HG03432 (cell line): ENCODE measurements around the gene SEC22B.
"Not testable (repeated sequence)": the region's sequence is repeated elsewhere in the genome, so short reads cannot be mapped to it uniquely, and the experiment has no call there.

ENCODE experiments used
- ATAC-seq: cut with Tn5 transposase; IDR thresholded peaks from one replicate; pipeline ENCODE4 v1.9.1; 2021; ENCODE audit warnings: mild to moderate bottlenecking, moderate library complexity; ENCODE audit not compliant: unreplicated experiment

SEC22B gene

DNA sequence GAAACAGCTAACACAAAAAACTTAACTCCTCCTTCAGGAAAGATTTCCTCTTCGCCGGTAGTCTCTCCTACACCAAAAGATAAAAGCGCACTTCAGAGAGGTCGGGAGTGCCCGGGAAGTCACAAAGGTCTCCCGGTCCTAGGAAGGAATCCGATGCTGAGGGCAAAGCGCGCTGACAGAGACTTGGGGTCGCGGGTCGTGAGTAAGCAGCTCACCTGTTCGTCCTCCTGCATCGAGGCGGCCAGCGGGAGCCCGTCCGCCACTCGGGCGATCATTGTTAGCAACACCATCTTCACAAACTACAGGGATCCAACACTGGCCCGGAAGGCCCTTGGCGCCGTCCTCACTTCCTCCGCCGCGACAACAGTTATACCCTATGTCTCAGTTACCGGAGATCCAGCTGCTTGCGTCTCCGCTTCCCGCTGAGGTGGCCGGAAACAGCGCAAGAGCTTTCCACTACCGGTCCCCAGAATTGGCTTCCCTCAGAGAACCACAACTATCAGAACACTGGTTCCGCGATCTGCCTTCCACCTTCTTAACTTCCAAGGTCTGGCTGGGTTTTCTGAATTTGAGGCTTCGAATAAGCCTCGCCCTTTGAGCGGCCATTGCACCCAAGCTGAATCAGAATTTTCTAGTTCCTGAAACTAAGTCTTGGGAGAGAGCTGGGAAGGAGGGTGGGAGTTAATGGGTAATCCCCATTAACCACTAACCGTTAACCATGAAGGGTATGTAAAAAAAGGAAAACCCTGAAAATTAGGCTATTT is at the start of gene SEC22B:
SEC22B (minus strand) TSS at position 429 of the 764 bp plus-strand sequence; CDS start at position 290, 139 bp downstream.
- ATAC-seq, result peak; percentile 96

DNA sequence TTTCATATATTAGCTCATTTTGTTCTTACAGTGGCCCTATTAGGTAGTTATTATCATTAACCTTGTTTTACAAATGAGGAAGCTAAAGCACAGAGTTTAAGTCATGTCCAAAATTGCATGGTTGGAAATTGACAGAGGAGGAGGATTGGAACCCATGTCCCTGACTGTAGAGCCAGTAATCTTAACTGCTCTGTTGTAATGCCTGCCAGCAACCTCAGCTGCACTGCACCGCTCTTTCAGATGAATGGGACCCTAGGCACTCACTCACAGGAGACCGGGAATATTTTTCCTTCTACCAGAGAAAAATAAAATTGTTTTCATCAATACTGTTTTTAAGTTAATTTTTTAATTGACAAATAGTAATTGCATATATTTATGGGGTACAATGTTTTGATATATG is 41.6 kb upstream of the SEC22B start:
- not testable (repeated sequence) for ATAC-seq

DNA sequence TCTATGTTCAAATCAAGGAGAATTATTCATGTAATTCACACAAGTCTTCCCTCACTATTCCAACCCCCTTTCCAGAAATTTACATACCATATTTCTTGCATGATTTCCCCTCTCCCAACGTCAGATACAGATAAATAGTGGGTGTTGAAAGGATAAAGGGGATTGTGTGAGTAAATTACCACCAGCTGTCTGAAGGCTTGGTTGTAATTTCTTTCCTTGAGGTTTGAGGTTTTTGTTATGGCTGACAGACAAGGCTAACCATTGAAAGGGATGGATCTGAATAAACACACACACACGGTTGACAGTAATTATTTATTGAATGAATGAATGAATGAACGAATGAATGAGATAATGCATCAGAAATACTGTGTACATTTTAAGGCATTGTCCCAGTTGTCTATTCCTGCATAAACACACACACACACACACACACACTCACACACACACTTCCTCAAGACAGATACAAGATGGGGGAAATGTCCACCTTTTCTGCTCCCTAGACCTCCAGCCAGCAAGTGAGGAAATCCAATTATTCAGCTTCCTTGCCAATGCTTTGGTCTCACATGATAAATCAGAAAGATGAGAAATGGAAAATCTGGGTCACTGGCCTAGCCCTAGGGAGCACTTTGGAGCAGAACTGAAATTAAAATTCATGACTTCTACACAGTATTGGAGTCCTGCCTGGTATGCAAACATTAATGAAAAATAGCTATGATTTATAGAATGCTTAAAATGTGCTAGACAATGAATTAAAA is 41.0 kb upstream of the SEC22B start:
- ATAC-seq, result not testable (repeated sequence)

DNA sequence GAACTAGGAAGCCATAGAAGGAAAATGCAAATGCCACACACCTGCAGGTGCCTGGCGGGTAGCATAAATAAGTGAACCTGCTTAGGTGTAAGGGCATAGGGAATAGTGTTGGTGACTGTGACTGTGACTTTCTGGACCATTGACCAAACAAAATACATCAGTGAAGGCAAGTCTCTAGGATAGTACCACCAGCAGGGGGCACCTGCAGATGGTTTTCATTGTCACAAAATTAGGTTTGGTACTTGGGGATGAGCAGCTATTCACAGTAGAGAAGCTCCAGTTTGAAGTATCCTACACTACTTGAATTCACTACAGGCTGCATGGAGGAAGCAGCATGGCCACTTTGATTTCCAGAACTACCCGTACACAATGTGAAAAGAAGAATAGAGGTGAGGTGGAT is 37.3 kb upstream of the SEC22B start:
- ATAC-seq, result not testable (repeated sequence)

DNA sequence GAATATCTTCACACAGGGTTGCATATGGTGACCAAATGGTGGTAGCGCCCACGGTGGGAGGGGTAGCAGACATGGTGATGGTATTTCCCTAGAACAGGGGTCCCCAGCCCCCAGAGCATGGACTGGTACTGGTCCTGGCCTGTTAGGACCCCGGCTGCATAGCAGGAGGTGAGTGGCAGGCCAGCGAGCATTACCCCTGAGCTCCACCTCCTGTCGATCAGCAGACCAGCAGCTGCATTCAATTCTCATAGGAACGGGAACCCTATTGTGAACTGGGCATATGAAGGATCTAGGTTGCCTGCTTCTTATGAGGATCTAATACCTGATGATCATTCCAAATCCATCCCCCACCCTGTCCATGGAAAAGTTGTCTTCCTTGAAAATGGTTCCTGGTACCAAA is 34.4 kb upstream of the SEC22B start:
- not testable (repeated sequence) for ATAC-seq

DNA sequence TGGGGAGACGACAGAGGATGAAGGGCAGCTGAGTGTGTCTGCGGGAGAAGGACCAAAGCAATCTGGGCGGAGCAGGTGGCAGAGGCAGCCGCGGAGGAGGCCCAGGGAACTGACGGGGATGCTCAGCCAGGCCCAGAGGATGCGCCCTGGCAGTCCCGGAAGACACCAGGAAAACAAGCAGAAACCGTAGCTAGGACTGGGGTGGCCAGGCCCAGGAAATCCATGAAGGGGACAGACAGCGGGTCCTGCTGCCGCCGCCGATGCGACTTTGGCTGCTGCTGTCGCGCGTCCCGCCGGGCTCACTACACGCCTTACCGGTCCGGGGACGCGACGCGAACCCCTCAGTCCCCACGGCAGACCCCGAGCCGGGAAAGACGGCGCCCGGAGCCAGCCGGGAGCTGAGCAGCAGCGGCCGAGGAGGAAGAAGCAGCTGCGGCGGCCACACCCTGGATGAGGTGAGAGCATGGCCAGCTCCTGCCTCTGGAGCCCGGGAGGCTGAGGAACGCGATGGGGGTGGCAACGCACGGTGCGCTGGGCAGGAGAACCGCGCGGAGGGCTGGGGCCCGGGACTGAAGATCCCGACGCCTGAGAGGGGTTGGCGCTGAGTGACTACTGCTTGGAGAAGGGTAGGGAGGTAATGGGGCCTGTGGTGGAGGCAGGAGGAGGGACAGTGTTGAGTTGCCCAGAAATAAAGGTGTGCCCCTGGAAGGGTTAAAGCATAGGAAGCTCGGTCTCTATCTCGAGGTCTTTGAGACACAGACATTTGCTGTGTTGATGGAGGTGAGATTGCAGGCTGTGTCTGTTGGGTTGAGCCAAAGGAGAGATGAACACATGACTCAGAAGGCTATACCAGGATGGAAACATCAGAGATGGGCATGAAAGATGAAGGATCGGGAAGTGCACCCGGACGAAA is 20.8 kb upstream of the SEC22B start:
- not testable (repeated sequence) for ATAC-seq

DNA sequence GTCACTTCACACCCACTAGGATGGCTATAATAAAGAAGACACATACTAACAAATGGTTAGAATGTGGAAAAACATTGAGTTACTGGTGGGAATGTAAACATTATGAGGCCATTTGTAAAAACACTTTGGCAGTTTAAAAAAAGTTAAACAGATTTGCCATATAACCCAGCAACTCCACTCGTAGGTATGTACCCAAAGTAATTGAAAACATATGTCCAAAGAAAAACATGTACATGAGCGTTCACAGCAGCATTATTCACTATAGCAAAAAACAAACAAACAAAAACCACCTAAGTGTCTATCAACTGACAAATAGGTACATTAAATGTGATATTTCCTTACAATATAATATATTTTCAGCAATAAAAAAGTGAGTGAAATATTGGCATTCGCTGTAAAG is 12.3 kb upstream of the SEC22B start:
- ATAC-seq, result not testable (repeated sequence)

DNA sequence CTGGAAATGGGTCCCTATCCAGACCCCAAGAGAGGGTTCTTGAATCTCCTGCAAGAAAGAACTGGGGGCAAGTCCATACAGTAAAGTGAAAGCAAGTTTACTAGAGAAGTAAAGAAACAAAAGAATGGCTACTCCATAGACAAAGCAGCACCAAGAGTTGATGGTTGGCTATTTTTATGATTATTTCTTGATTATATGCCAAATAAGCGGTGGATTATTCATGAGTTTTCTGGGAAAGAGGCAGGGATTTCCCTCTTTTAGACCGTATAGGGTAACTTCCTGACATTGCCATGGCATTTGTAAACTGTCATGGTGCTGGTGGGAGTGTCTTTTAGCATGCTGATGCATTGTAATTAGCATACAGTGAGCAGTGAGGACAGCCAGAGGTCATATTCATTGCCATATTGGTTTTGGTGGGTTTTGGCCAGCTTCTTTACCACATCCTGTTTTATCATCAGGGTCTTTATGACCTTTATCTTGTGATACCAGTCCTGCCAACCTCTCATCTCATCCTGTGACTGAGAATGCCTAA is 5.9 kb upstream of the SEC22B start:
- ATAC-seq, result not testable (repeated sequence)

DNA sequence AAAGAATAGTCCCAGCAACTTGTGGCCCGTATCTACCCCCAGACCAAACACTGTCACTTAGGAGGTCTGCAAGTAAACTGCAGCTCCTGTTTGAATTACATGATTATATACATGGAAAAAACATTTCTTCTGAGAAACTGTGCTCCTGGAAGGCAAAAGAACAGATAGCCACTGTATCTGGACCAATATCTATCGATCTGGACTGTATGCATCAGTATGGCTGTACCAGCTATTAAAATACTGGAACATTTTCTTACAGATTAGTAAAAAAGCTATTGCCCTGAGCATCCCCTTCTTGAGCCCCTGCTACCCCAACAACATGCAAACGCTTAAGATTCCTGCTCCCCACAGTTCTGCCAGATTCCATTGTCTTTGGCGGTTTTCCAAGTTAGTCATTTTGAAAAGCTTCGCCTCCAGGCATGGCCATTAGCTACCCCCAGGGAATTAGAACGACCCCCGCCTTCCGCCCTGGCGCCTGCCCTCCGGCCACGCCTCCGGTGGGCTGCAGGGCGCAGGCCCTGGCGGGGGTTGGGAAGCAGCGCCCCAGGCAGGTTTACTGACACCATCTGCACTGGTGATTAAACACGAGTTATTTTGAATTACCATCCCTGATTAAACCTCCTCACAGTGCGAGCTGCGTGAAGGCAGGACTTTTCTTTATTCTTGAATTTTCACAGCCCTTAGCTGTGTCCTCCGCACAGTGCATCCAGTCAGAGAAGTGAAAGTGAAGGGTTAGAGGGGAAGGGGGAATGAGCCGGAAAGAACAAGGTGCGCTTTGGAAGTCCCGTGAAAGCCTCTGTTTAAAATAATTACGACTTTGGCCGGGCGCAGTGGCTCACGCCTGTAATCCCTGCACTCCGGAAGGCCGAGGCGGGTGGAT is 3.7 kb upstream of the SEC22B start:
- ATAC-seq, result not testable (repeated sequence)

DNA sequence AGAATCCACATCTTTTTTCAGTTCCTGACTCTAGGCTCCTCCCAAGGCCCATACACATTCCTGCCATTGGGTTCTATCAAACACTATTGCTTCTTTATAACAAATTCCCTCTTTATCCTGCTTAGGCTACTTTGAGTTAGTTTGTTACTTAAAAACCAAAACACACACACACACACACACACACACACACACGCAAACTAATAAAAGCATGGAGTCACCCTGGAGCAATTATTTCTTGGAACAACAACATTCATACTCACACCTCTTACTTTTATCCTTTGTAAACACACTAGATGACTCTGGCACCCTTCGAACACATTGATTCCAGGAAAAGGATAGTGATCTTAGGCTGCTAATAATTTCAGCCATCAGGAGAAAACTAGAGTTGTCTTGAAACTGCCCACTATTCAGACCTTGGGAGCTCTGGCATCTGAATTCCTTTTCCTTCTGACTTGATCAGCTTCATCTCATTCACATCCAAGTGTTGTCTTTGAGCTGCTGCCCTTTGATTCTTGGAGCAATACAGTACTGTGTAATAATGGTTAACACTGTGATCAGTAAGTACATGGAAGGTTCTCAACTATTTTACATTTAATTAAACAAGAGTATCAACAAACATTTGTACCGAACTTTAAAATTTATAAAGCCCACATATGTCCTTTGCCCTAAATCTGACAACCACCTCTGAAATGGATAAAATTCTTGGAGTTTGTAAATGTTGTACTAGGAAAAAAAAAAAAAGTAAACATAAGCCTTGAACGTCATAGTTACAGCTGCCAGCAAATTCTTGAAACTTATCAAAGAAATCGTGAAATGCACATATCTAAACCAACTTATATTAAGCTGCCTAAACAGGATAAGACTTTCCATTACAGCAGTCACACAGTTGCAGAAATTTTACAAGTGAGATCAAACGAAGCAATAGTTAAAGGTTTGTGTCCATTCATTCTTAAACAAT is 2.8 kb upstream of the SEC22B start:
- ATAC-seq, result no peak

DNA sequence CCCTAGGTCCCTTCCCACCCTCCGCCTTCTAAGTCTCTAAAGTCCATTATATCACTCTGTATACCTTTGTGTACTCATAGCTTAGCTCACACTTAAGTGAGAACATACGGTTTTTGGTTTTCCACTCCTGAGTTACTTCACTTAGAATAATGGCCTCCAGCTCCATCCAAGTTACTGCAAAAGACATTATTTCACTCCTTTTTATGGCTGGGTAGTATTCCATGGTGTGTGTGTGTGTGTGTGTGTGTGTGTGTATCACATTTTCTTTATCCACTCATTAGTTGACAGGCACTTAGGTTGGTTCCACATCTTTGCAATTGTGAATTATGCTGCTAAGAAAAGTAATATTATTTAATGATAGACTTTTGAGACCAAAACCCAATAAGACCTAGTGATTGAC is 1.7 kb upstream of the SEC22B start:
- not testable (repeated sequence) for ATAC-seq

DNA sequence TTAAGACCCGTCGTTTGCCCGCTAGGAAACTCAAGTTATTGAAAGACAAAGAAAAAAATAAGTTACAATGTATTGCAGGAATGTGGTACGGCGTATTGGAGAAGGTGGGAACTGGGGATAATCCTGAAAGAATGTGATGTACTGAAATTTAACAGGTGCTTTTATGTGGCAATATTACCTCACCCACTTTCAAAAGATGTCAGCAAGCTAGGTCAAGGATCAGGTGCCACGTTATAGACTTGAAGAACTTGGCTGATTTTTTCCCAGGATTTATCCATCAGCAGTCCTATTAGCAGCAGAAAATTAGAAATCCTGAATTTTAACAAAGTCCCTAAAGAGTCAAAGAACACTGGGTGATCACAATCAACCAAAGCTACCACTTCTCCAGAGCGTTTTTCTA is 632 bp downstream of the SEC22B start:
- ATAC-seq, result peak; percentile 6

DNA sequence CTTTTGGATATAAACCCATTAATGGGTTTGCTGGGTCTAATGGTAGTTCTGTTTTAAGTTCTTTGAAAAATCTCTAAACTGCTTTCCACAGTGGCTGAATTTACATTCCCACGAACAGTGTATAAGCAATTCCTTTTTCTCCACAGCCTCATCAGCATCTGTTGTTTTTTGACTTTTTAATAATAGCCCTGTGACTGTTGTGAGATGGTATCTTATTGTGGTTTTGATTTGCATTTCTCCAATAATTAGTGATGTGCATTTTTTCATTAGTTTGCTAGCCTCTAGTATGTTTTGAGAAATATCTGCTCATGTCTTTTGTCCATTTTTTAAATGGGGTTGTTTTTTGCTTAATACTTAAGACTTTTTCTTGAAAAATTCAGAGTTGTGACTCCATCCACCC is 11.6 kb downstream of the SEC22B start:
- not testable (repeated sequence) for ATAC-seq

DNA sequence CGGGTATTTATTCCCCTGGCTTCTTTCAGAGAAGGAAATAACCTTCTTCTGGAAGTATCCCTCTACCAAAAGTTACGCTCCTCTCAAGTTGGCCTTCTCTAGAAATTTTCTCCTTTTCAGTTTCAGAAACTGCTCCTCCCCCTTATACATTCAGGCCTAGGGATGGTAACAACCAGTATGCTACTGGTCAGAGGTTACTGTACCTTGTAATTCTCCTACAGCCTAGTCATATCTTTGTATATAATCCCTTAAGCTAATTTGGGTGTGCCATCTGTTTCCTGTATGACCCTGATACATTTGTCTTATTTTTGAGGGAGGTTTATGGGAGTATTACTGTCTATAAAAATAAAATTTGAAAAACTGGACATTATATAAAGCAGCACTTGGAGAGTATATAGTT is 14.3 kb downstream of the SEC22B start:
- not testable (repeated sequence) for ATAC-seq

DNA sequence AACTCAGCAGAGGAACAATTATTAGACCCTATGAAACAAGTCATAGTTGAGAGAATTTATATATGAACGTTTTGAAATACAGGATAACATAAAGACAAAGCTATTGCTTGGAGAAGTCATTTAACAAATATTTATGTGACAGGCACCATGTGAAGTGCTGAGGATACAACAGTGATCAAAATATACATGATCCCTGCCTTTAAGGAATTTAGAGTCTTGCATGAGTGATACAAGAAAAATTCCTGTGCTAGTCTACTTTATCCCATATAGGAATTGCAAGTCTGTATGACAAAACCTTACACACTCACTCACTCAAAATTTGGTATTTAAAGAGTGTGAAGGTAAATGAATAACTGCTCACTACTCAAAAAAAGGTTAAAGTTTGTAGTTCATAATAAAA is 17.8 kb downstream of the SEC22B start:
- not testable (repeated sequence) for ATAC-seq

DNA sequence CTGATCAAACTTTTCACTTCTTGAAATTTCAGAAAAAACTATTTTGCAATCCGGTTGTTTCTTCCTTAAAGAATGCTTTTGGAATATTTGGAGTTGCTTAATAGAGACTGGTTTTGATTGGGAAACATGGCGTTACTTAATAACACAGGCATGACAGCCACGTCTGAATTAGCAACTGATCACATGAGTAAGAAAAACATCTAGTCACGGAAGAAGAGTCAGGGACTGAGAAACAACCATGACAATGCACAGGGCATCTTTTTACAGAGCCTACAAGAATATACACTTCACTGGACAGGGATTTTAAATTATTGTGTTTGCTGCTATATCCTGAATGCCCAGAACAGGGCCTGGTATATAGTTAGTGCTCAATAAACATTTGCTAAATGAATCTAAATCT is 18.2 kb downstream of the SEC22B start:
- not testable (repeated sequence) for ATAC-seq

DNA sequence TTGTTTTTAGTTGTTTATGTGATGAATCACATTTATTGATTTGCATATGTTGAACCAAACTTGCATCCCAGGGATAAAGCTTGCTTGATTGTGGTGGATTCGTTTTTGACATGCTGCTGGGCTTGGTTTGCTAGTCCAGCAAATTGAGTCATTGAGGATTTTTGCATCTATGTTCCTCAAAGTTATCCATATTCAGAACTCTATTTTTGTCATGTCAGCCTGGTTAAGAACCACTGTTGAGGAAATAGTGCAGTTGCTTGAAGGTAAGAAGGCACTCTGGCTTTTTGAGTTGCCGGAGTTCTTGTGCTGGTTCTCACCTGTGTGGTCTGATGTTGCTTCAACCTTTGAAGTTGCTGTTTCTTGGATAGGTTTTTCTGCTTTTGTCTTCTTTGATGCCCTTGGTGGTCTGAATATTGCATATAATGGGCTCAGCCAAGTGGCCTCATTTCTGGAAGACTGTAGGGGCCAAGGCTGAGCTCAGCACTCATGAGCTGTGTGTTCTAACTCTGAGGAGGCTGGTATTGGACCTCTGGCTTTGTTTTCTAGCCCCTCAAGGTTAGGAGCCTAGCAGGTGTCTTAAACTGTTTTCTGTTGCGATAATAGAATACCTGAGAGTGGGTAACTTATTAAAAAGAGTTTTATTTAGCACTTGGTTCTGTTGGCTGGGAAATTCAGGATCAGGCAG is 26.0 kb downstream of the SEC22B start:
- not testable (repeated sequence) for ATAC-seq

DNA sequence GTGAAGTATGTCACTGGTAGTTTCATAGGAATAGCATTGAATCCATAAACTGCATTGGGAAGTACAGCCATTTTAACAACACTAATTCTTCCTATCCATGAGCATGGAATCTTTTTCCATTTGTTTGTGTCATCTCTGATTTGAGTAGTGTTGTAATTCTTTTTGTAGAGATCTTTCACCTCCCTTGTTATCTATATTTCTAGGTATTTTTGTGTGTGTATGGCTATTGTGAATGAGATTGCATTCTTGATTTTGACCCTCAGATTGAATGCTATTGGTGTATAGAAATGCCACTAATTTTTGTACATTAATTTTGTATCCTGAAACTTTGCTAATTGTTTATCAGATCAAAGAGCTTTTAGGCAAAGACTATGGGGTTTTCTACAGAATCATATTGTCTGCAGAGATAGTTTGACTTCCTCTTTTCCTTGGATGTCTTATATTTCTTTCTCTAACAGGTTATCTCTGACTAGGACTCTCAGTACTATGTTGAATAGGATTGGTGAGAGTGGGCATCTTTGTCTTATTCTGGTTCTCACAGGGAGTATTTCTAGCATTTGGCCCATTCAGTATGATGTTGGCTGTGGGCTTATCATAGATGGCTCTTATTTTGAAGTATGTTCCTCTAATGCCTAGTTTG is 26.8 kb downstream of the SEC22B start:
- ATAC-seq, result not testable (repeated sequence)
